H1 (cell line): ENCODE data around the gene TAGLN2. TPM values are rescaled to one million over a fixed set of nuclear protein-coding genes. Genes with fewer than 3 reads are reported as not detected.

Experiments
- CTCF ChIA-PET: fragments of 300-600 bp; sonication (Branson Sonifier 250); formaldehyde crosslinking; loops from one replicate; lab custom pipeline; 2021; ENCODE audit not compliant: partially characterized antibody; lab: Charles Lee
- POLR2A ChIA-PET: fragments of 300-600 bp; sonication (Branson Sonifier 250); formaldehyde crosslinking; loops from one replicate; lab custom pipeline; 2021; ENCODE audit warnings: inconsistent platforms; ENCODE audit not compliant: partially characterized antibody; lab: Charles Lee
- DNase-seq, 2 experiments: peaks; one replicate each; pipeline versions ENCODE4 v3.0.0 to v3.0.0-alpha.2; 2010 to 2022; ENCODE audit warnings: low spot score in 2 of 2, low read depth in 1 of 2, mixed read lengths in 1 of 2
- FAIRE-seq: peaks from 2 replicates; lab custom pipeline; 2011; peaks lifted over from hg19 to GRCh38; lab: Jason Lieb, UNC
- H2AFZ ChIP-seq: 2 replicates; pipeline ENCODE4 v1.8.1; 2012; ENCODE audit warnings: low read length, inconsistent platforms
- H2AK5ac ChIP-seq: 2 replicates; pipeline ENCODE4 v1.6.1; 2013; ENCODE audit warnings: low read depth, low read length
- H2BK120ac ChIP-seq: replicated peaks from 2 replicates; pipeline ENCODE3; 2013; ENCODE audit warnings: low read depth, low read length, inconsistent platforms
- H2BK12ac ChIP-seq: 2 replicates; pipeline ENCODE4 v1.6.1; 2013; ENCODE audit warnings: low read depth, low read length
- H2BK15ac ChIP-seq: 2 replicates; pipeline ENCODE4 v1.6.1; 2013; ENCODE audit warnings: low read length
- H2BK20ac ChIP-seq: 2 replicates; pipeline ENCODE4 v1.6.1; 2013; ENCODE audit warnings: low read length
- H2BK5ac ChIP-seq: 2 replicates; pipeline ENCODE4 v1.6.1; 2013; ENCODE audit warnings: low read depth, low read length
- H3K14ac ChIP-seq: 2 replicates; pipeline ENCODE4 v1.6.1; 2013; ENCODE audit warnings: inconsistent platforms; ENCODE audit not compliant: insufficient read length
- H3K18ac ChIP-seq: 2 replicates; pipeline ENCODE4 v1.6.1; 2013; ENCODE audit warnings: low read length; ENCODE audit errors: extremely low read depth
- H3K23ac ChIP-seq: 2 replicates; pipeline ENCODE4 v1.6.1; 2013; ENCODE audit warnings: inconsistent platforms; ENCODE audit not compliant: insufficient read length
- H3K23me2 ChIP-seq: 2 replicates; pipeline ENCODE4 v1.6.1; 2013; ENCODE audit warnings: low read depth, low read length
- H3K27ac ChIP-seq: 2 replicates; pipeline ENCODE4 v1.6.1; 2011; ENCODE audit warnings: low read depth, low read length, inconsistent platforms
- H3K27me3 ChIP-seq, 4 experiments: replicated peaks in 1 of 4; 1 replicate in 1 of 4; 2 replicates in 3 of 4; pipeline versions ENCODE4 v1.6.1 to v1.8.1; 2011 to 2013; ENCODE audit warnings: low read length in 3 of 4, mild to moderate bottlenecking in 3 of 4, inconsistent platforms in 2 of 4, mixed read lengths in 2 of 4, moderate library complexity in 1 of 4; ENCODE audit not compliant: control insufficient read depth in 3 of 4, insufficient read depth in 3 of 4; ENCODE audit errors: extremely low read depth in 1 of 4
- H3K36me3 ChIP-seq, 4 experiments: 2 replicates each; pipeline versions ENCODE4 v1.6.1 to v1.8.1; 2011 to 2013; ENCODE audit warnings: mild to moderate bottlenecking in 4 of 4, low read length in 3 of 4, moderate library complexity in 2 of 4, control low read depth in 1 of 4, inconsistent platforms in 1 of 4; ENCODE audit not compliant: insufficient read depth in 4 of 4, control insufficient read depth in 2 of 4
- H3K4ac ChIP-seq: replicated peaks from 2 replicates; pipeline ENCODE3; 2013; ENCODE audit warnings: low read length, low read depth, mixed read lengths, inconsistent platforms; ENCODE audit not compliant: insufficient read length
- H3K4me1 ChIP-seq, 4 experiments: replicated peaks in 1 of 4; 1 replicate in 1 of 4; 2 replicates in 3 of 4; pipeline versions ENCODE4 v1.6.1 to v1.8.1; 2011 to 2013; ENCODE audit warnings: low read length in 3 of 4, inconsistent platforms in 2 of 4, mixed read lengths in 1 of 4; ENCODE audit not compliant: insufficient read depth in 4 of 4, control insufficient read depth in 3 of 4
- H3K4me2 ChIP-seq, 2 experiments: 2 replicates each; pipeline versions ENCODE4 v1.6.1 to v1.8.1; 2011 to 2013; ENCODE audit warnings: low read depth in 2 of 2, low read length in 2 of 2, control low read depth in 1 of 2, inconsistent platforms in 1 of 2, mild to moderate bottlenecking in 1 of 2; ENCODE audit not compliant: insufficient read depth in 1 of 2
- H3K4me3 ChIP-seq, 4 experiments: fragments of 200-600, 300-600 bp in 1 of 4; sonication (generic), shearing (Covaris generic), sonication (Bioruptor Twin) in 1 of 4; 2 replicates each; pipeline versions ENCODE4 v1.5.1 to v1.8.1; 2011 to 2016; ENCODE audit warnings: low read length in 4 of 4, low read depth in 3 of 4, control low read depth in 2 of 4, inconsistent platforms in 2 of 4, mild to moderate bottlenecking in 2 of 4, mixed read lengths in 1 of 4, moderate library complexity in 1 of 4; ENCODE audit not compliant: insufficient read depth in 2 of 4; ENCODE audit errors: extremely low read depth in 1 of 4
- H3K56ac ChIP-seq: replicated peaks from 2 replicates; pipeline ENCODE3; 2013; ENCODE audit warnings: low read depth, mild to moderate bottlenecking, mixed read lengths, low read length, inconsistent platforms; ENCODE audit not compliant: insufficient read length
- H3K79me1 ChIP-seq: 2 replicates; pipeline ENCODE4 v1.6.1; 2013; ENCODE audit warnings: low read depth, low read length, control low read depth
- H3K79me2 ChIP-seq, 2 experiments: 2 replicates each; pipeline versions ENCODE4 v1.6.1 to v1.8.1; 2012 to 2013; ENCODE audit warnings: low read length in 2 of 2, mild to moderate bottlenecking in 2 of 2, inconsistent platforms in 1 of 2; ENCODE audit not compliant: insufficient read depth in 2 of 2, control insufficient read depth in 1 of 2
- H3K9ac ChIP-seq, 4 experiments: replicated peaks in 1 of 4; 1 replicate in 1 of 4; 2 replicates in 3 of 4; pipeline versions ENCODE4 v1.6.1 to v1.8.1; 2011 to 2013; ENCODE audit warnings: low read depth in 3 of 4, low read length in 3 of 4, control low read depth in 2 of 4, mild to moderate bottlenecking in 2 of 4, moderate library complexity in 2 of 4, inconsistent platforms in 1 of 4; ENCODE audit errors: extremely low read depth in 1 of 4
- H3K9me3 ChIP-seq, 2 experiments: 2 replicates each; pipeline versions ENCODE4 v1.6.1 to v1.8.1; 2012 to 2013; ENCODE audit warnings: mild to moderate bottlenecking in 2 of 2, moderate library complexity in 2 of 2, control low read depth in 1 of 2, inconsistent platforms in 1 of 2, low read depth in 1 of 2, low read length in 1 of 2, mixed read lengths in 1 of 2; ENCODE audit not compliant: insufficient read depth in 2 of 2
- H4K20me1 ChIP-seq, 2 experiments: replicated peaks in 1 of 2; 2 replicates each; pipeline versions ENCODE3 to v1.8.1; 2011 to 2013; ENCODE audit warnings: inconsistent platforms in 2 of 2, low read length in 2 of 2, mild to moderate bottlenecking in 1 of 2; ENCODE audit not compliant: insufficient read depth in 2 of 2, control insufficient read depth in 1 of 2
- H4K5ac ChIP-seq: 2 replicates; pipeline ENCODE4 v1.6.1; 2013; ENCODE audit warnings: low read length, low read depth, mixed read lengths, inconsistent platforms; ENCODE audit not compliant: insufficient read length
- H4K8ac ChIP-seq: 2 replicates; pipeline ENCODE4 v1.8.0; 2013; ENCODE audit warnings: mild to moderate bottlenecking, moderate library complexity, low read length, inconsistent platforms; ENCODE audit not compliant: insufficient read depth; ENCODE audit errors: extremely low read depth
- H4K91ac ChIP-seq: replicated peaks from 2 replicates; pipeline ENCODE3; 2013; ENCODE audit warnings: low read length, mixed read lengths, inconsistent platforms; ENCODE audit not compliant: insufficient read length
- GABPA ChIP-seq: IDR thresholded peaks from 2 replicates; pipeline ENCODE4 v1.6.1; 2011; ENCODE audit warnings: mild to moderate bottlenecking, low read length, moderate library complexity, borderline replicate concordance; ENCODE audit not compliant: insufficient read depth
- HDAC6 ChIP-seq: IDR thresholded peaks from one replicate; pipeline ENCODE4 v1.7.1; 2012; ENCODE audit warnings: low read depth, mild to moderate bottlenecking, inconsistent platforms, low read length, moderate library complexity
- ZNF274 ChIP-seq: IDR thresholded peaks from 2 replicates; pipeline ENCODE4 v1.7.0; 2012; ENCODE audit warnings: low read length, borderline replicate concordance; ENCODE audit errors: extremely low read depth
- WGBS, 2 experiments: shearing (Covaris generic) in 1 of 2; methylation state at CpG; one replicate each; pipeline versions ENCODE4 v1.1.6 to v1.1.7; 2013 to 2015; ENCODE audit warnings: low lambda C conversion rate in 2 of 2, mixed read lengths in 2 of 2, inconsistent platforms in 1 of 2, low coverage in 1 of 2, missing lambda C conversion rate in 1 of 2; ENCODE audit not compliant: insufficient replicate concordance in 2 of 2, insufficient coverage in 1 of 2, insufficient read length in 1 of 2; ENCODE audit errors: extremely low coverage in 1 of 2, missing lambda C conversion rate in 1 of 2; 5-methylcytosine and 5-hydroxymethylcytosine counted together
- polyA plus RNA-seq, 7 experiments: library from polyadenylated mRNA; depleted of rRNA in 3 of 7; stranded (reverse) in 5 of 7; unstranded in 2 of 7; fragments of >200 nt in 5 of 7; fragments of 200-250 nt in 2 of 7; gene quantifications; 1 replicate in 5 of 7; 2 replicates in 1 of 7; 4 replicates in 1 of 7; pipeline versions ENCODE4 v1.2.1 to v1.2.3, GENCODE V29; 2011 to 2013; ENCODE audit warnings: missing spikeins in 2 of 7, mixed read lengths in 2 of 7
- total RNA-seq: library from RNA; stranded (reverse); fragmentation: NEBNext Ultra II Directional; extraction: Animal tissue kit (Norgen Biotek cat#: 25700); gene quantifications from 2 replicates; pipeline ENCODE4 v1.2.1, GENCODE V29; 2021

TAGLN2 gene
- total and polyA plus RNA-seq, 2 of the 8 experiments (the other 6 are each of a cell fraction or from before 2014, with no cell fraction given) = 93.0 to 114 TPM

DNA sequence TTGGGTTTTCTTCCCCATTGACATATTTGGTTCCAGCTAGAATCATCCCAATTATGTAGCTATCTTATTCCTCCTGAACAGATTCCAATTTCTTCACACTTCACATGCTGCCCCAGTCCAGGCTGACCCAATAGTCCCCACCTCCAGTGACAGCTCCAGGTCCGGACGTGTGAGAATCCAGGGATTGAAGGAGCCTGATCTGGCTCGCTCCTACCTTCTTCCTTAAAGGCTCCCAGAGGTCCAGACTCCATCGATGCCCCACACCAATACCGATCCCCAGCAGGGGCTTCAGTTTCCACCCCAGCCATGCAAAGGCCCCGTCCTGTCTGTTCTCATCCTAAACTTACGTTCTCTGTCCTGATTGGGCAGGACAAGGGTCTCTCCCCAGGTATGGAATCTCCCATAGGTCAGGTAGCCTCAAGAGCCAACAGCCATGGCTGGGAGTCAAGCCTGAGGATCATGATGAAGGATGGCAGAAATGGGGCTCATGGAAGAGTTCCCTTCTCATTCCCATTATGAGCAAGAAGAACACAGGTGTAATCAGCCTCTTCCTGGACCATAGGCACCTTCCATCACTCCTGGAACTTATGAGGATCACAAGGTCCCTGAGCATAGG lies 49.2 kb upstream of the TAGLN2 start:
- ChIA-PET CTCF (interaction anchor here (0.6 kb wide), 1 partner anchor 33 kb away, joined by 3 read pairs; no protein-coding TSS in a partner anchor), POLR2A (interaction anchor here (0.6 to 2.0 kb wide), 2 partner anchors 29 to 196 kb away, joined by 3 to 7 read pairs; partner anchors contain the start of gene IGSF9)
- no peak overlapping the region for H3K27ac ChIP-seq
- no peak overlapping the region for H2AK5ac ChIP-seq
- no peaks in the 10 kb centered on the region for H4K20me1 ChIP-seq
- FAIRE-seq (no peak), DNase-seq (no peak)
- H2BK20ac ChIP-seq = no peak overlapping the region
- no peaks in the 10 kb centered on the region for H3K23me2 ChIP-seq
- no peaks in the 10 kb centered on the region; the same call in 1 of the 2 replicates for H3K79me1 ChIP-seq
- no peak overlapping the region for H2BK15ac ChIP-seq
- no peak overlapping the region for H3K4me3 ChIP-seq
- H3K18ac ChIP-seq = no peak overlapping the region
- no peaks in the 10 kb centered on the region for H3K9me3 ChIP-seq
- H3K4me2 ChIP-seq = no peak overlapping the region
- no peak overlapping the region for H3K23ac ChIP-seq
- WGBS, 2 experiments = 86% methylated on average over 7 of the region's 7 CpGs; no CpG with 5 or more reads in 1 of the 2 experiments
- H3K4ac ChIP-seq = no peak overlapping the region
- no peak for TF ChIP-seq ZNF274
- TF ChIP-seq GABPA = no peak
- TF ChIP-seq HDAC6 = no peak
- H3K79me2 ChIP-seq = no peaks in the 10 kb centered on the region
- no peak overlapping the region for H2AFZ ChIP-seq
- peaks cover 0 to 3% (median under 1%) of the 10 kb centered on the region in 4 experiments; a peak in 2 of 7 replicates for H3K27me3 ChIP-seq
- H3K4me1 ChIP-seq = no peaks in the 10 kb centered on the region
- H2BK12ac ChIP-seq = no peak overlapping the region
- H4K5ac ChIP-seq = no peak overlapping the region
- H3K9ac ChIP-seq = no peak overlapping the region
- H3K14ac ChIP-seq = no peak overlapping the region
- no peak overlapping the region; the same call in 1 of the 2 replicates for H4K8ac ChIP-seq
- H2BK120ac ChIP-seq = no peak overlapping the region
- no peaks in the 10 kb centered on the region for H3K36me3 ChIP-seq
- no peak overlapping the region for H2BK5ac ChIP-seq
- H4K91ac ChIP-seq = no peak overlapping the region
- no peak overlapping the region for H3K56ac ChIP-seq
